ENCODE results near the gene VAT1L.

- TF ChIP-seq, protein P1, sequence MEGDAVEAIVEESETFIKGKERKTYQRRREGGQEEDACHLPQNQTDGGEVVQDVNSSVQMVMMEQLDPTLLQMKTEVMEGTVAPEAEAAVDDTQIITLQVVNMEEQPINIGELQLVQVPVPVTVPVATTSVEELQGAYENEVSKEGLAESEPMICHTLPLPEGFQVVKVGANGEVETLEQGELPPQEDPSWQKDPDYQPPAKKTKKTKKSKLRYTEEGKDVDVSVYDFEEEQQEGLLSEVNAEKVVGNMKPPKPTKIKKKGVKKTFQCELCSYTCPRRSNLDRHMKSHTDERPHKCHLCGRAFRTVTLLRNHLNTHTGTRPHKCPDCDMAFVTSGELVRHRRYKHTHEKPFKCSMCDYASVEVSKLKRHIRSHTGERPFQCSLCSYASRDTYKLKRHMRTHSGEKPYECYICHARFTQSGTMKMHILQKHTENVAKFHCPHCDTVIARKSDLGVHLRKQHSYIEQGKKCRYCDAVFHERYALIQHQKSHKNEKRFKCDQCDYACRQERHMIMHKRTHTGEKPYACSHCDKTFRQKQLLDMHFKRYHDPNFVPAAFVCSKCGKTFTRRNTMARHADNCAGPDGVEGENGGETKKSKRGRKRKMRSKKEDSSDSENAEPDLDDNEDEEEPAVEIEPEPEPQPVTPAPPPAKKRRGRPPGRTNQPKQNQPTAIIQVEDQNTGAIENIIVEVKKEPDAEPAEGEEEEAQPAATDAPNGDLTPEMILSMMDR (IDR thresholded peaks at IDR 0.05; ENCODE audit: low read length): no peak
- no peak for TF ChIP-seq EZH2 (IDR thresholded peaks at IDR 0.05; ENCODE audit: borderline replicate concordance, low read length)
Measured at GRCh38 chr16:77894162-77894561, 105.8 kb downstream of the VAT1L start.

Data from OCI-LY1 (cell line).